GM21447 (cell line): ENCODE data around the gene ALS2CL.

ENCODE experiments used
- ATAC-seq: cut with Tn5 transposase; IDR thresholded peaks from one replicate; pipeline ENCODE4 v1.9.1; 2021; ENCODE audit not compliant: unreplicated experiment

The ALS2CL gene

GRCh38 chr3:46665763-46666452 lies 27.6 kb downstream of the ALS2CL start:
- no peak for ATAC-seq

- ATAC-seq = no peak
Observed at GRCh38 chr3:46664971-46665762, 28.3 kb downstream of the ALS2CL start.

GRCh38 chr3:46664188-46664970 lies 29.1 kb downstream of the ALS2CL start:
- no peak for ATAC-seq

GRCh38 chr3:46663591-46664135 lies 29.8 kb downstream of the ALS2CL start:
- ATAC-seq = no peak

- no peak for ATAC-seq
Observed at GRCh38 chr3:46662771-46663551, 30.5 kb downstream of the ALS2CL start.

GRCh38 chr3:46661776-46662766 lies 31.4 kb downstream of the ALS2CL start:
- no peak for ATAC-seq

- ATAC-seq = no peak
Observed at GRCh38 chr3:46660543-46661523, 32.6 kb downstream of the ALS2CL start.

- no peak for ATAC-seq
Observed at GRCh38 chr3:46660003-46660402, 33.5 kb downstream of the ALS2CL start.

- ATAC-seq = no peak
Observed at GRCh38 chr3:46659285-46659684, 34.2 kb downstream of the ALS2CL start.

- no peak for ATAC-seq
Observed at GRCh38 chr3:46656778-46657556, 36.5 kb downstream of the ALS2CL start.

- no peak for ATAC-seq
Observed at GRCh38 chr3:46655271-46655670, 38.2 kb downstream of the ALS2CL start.

- ATAC-seq = no peak
Observed at GRCh38 chr3:46651084-46651483, 42.4 kb downstream of the ALS2CL start.

- ATAC-seq = no peak
Observed at GRCh38 chr3:46649436-46649835, 44.0 kb downstream of the ALS2CL start.

- no peak for ATAC-seq
Observed at GRCh38 chr3:46648096-46648495, 45.4 kb downstream of the ALS2CL start.

- no peak for ATAC-seq
Observed at GRCh38 chr3:46646700-46647099, 46.8 kb downstream of the ALS2CL start.

GRCh38 chr3:46643701-46644100 lies 49.8 kb downstream of the ALS2CL start:
- ATAC-seq = no peak

- ATAC-seq = no peak
Observed at GRCh38 chr3:46642971-46643370, 50.5 kb downstream of the ALS2CL start.
